GM12878 (cell line): ENCODE data around the gene CYBC1. TPM values are rescaled to one million over a fixed set of nuclear protein-coding genes. Genes with fewer than 3 reads are reported as not detected.

ENCODE experiments used
- CHD4 ChIP-seq: fragments of 200-600 bp; sonication (generic); IDR thresholded peaks from 2 replicates; pipeline ENCODE4 v1.6.1; 2016; ENCODE audit warnings: mild to moderate bottlenecking
- EZH2 ChIP-seq: IDR thresholded peaks from 2 replicates; pipeline ENCODE4 v1.6.1; 2012; ENCODE audit warnings: low read depth, mild to moderate bottlenecking, control low read depth, inconsistent platforms, low read length, borderline replicate concordance; ENCODE audit not compliant: control insufficient read depth
- IKZF2 ChIP-seq, 2 experiments: fragments of 450-650 bp; IDR thresholded peaks; 2 replicates each; pipeline ENCODE4 v1.6.1; 2017; ENCODE audit warnings: mild to moderate bottlenecking in 2 of 2, moderate library complexity in 2 of 2
- MEF2B ChIP-seq: fragments of 450-650 bp; IDR thresholded peaks from 2 replicates; pipeline ENCODE4 v1.6.1; 2018; ENCODE audit warnings: mild to moderate bottlenecking, moderate library complexity; ENCODE audit not compliant: partially characterized antibody, poor library complexity, severe bottlenecking
- NFYA ChIP-seq: IDR thresholded peaks from 2 replicates; pipeline ENCODE4 v1.6.1; 2011; ENCODE audit warnings: low read depth, mild to moderate bottlenecking, low read length, improper control_type of control experiment, borderline replicate concordance
- NFYB ChIP-seq: IDR thresholded peaks from 2 replicates; pipeline ENCODE4 v1.6.1; 2011; ENCODE audit warnings: low read depth, mild to moderate bottlenecking, low read length, improper control_type of control experiment, moderate library complexity; ENCODE audit not compliant: insufficient read depth
- TCF3 ChIP-seq: IDR thresholded peaks from 2 replicates; pipeline ENCODE4 v1.6.1; 2012; ENCODE audit warnings: low read depth, mild to moderate bottlenecking, low read length, borderline replicate concordance; ENCODE audit not compliant: insufficient read depth
- ZBED1 ChIP-seq: IDR thresholded peaks from 2 replicates; pipeline ENCODE4 v1.6.1; 2016; ENCODE audit warnings: borderline replicate concordance
- ZNF384 ChIP-seq: IDR thresholded peaks from 2 replicates; pipeline ENCODE4 v1.6.1; 2012; ENCODE audit warnings: low read depth, mild to moderate bottlenecking, low read length, improper control_type of control experiment, borderline replicate concordance
- polyA plus RNA-seq, 11 experiments: library from polyadenylated mRNA; depleted of rRNA in 4 of 11; unstranded in 6 of 11; stranded (reverse) in 5 of 11; fragments of >200 nt; fragmentation: Nextera tagmentation in 4 of 11; fragmentation: Illumina TruSeq in 1 of 11; extraction: Ambion mirVana in 4 of 11; extraction: Trizol in 1 of 11; gene quantifications; 1 replicate in 1 of 11; 2 replicates in 10 of 11; pipeline versions ENCODE4 v1.2.1 to v1.2.3, GENCODE V29; 2011 to 2016; ENCODE audit warnings: inconsistent platforms in 2 of 11, missing spikeins in 2 of 11, low read depth in 1 of 11
- total RNA-seq, 4 experiments: library from RNA; depleted of rRNA in 3 of 4; stranded (reverse); fragments of >200 nt in 3 of 4; fragmentation: Illumina TruSeq in 1 of 4; extraction: Trizol in 1 of 4; gene quantifications; 2 replicates each; pipeline versions ENCODE4 v1.2.1 to v1.2.3, GENCODE V29; 2013 to 2021
- TF ChIP-seq, protein P1 (sequence below): IDR thresholded peaks from 2 replicates; pipeline ENCODE4 v1.6.1; 2012; ENCODE audit warnings: improper control_type of control experiment, low read depth, low read length; ENCODE audit not compliant: insufficient replicate concordance
- TF ChIP-seq, protein P2 (sequence below): fragments of 450-650 bp; IDR thresholded peaks from 2 replicates; pipeline ENCODE4 v1.6.1; 2017; ENCODE audit warnings: mild to moderate bottlenecking
- TF ChIP-seq, protein P3 (sequence below): fragments of 450-650 bp; IDR thresholded peaks from 2 replicates; pipeline ENCODE4 v1.6.1; 2016; ENCODE audit warnings: mild to moderate bottlenecking
- TF ChIP-seq, protein P4 (sequence below): fragments of 450-650 bp; IDR thresholded peaks from 2 replicates; pipeline ENCODE4 v1.6.1; 2016; ENCODE audit warnings: mild to moderate bottlenecking

Gene CYBC1
- total and polyA plus RNA-seq, 10 of the 15 experiments (the other 5 are each of a cell fraction or from before 2014, with no cell fraction given) = 4.2 to 162 (median 133) TPM

- TF ChIP-seq, protein P1, sequence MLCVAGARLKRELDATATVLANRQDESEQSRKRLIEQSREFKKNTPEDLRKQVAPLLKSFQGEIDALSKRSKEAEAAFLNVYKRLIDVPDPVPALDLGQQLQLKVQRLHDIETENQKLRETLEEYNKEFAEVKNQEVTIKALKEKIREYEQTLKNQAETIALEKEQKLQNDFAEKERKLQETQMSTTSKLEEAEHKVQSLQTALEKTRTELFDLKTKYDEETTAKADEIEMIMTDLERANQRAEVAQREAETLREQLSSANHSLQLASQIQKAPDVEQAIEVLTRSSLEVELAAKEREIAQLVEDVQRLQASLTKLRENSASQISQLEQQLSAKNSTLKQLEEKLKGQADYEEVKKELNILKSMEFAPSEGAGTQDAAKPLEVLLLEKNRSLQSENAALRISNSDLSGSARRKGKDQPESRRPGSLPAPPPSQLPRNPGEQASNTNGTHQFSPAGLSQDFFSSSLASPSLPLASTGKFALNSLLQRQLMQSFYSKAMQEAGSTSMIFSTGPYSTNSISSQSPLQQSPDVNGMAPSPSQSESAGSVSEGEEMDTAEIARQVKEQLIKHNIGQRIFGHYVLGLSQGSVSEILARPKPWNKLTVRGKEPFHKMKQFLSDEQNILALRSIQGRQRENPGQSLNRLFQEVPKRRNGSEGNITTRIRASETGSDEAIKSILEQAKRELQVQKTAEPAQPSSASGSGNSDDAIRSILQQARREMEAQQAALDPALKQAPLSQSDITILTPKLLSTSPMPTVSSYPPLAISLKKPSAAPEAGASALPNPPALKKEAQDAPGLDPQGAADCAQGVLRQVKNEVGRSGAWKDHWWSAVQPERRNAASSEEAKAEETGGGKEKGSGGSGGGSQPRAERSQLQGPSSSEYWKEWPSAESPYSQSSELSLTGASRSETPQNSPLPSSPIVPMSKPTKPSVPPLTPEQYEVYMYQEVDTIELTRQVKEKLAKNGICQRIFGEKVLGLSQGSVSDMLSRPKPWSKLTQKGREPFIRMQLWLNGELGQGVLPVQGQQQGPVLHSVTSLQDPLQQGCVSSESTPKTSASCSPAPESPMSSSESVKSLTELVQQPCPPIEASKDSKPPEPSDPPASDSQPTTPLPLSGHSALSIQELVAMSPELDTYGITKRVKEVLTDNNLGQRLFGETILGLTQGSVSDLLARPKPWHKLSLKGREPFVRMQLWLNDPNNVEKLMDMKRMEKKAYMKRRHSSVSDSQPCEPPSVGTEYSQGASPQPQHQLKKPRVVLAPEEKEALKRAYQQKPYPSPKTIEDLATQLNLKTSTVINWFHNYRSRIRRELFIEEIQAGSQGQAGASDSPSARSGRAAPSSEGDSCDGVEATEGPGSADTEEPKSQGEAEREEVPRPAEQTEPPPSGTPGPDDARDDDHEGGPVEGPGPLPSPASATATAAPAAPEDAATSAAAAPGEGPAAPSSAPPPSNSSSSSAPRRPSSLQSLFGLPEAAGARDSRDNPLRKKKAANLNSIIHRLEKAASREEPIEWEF = no peak
- TF ChIP-seq, protein P2, sequence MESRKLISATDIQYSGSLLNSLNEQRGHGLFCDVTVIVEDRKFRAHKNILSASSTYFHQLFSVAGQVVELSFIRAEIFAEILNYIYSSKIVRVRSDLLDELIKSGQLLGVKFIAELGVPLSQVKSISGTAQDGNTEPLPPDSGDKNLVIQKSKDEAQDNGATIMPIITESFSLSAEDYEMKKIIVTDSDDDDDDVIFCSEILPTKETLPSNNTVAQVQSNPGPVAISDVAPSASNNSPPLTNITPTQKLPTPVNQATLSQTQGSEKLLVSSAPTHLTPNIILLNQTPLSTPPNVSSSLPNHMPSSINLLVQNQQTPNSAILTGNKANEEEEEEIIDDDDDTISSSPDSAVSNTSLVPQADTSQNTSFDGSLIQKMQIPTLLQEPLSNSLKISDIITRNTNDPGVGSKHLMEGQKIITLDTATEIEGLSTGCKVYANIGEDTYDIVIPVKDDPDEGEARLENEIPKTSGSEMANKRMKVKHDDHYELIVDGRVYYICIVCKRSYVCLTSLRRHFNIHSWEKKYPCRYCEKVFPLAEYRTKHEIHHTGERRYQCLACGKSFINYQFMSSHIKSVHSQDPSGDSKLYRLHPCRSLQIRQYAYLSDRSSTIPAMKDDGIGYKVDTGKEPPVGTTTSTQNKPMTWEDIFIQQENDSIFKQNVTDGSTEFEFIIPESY = no peak
- TF ChIP-seq NFYA = no peak
- no peak for TF ChIP-seq EZH2
- TF ChIP-seq, protein P3, sequence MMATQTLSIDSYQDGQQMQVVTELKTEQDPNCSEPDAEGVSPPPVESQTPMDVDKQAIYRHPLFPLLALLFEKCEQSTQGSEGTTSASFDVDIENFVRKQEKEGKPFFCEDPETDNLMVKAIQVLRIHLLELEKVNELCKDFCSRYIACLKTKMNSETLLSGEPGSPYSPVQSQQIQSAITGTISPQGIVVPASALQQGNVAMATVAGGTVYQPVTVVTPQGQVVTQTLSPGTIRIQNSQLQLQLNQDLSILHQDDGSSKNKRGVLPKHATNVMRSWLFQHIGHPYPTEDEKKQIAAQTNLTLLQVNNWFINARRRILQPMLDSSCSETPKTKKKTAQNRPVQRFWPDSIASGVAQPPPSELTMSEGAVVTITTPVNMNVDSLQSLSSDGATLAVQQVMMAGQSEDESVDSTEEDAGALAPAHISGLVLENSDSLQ = no peak
- no peak for TF ChIP-seq IKZF2 (IDR thresholded peaks at IDR 0.05)
- no peak for TF ChIP-seq ZBED1
- TF ChIP-seq NFYB = no peak
- TF ChIP-seq ZNF384 = no peak
- no peak for TF ChIP-seq CHD4
- TF ChIP-seq, protein P4, sequence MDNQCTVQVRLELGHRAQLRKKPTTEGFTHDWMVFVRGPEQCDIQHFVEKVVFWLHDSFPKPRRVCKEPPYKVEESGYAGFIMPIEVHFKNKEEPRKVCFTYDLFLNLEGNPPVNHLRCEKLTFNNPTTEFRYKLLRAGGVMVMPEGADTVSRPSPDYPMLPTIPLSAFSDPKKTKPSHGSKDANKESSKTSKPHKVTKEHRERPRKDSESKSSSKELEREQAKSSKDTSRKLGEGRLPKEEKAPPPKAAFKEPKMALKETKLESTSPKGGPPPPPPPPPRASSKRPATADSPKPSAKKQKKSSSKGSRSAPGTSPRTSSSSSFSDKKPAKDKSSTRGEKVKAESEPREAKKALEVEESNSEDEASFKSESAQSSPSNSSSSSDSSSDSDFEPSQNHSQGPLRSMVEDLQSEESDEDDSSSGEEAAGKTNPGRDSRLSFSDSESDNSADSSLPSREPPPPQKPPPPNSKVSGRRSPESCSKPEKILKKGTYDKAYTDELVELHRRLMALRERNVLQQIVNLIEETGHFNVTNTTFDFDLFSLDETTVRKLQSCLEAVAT = no peak
- TF ChIP-seq TCF3 = no peak
- no peak for TF ChIP-seq MEF2B
Measured at GRCh38 chr17:82491533-82491932, 41.0 kb upstream of the CYBC1 start (continued).
